SK-N-SH (cell line): ENCODE measurements around the gene STAC3. TPM values are rescaled to one million over a fixed set of nuclear protein-coding genes. Genes with fewer than 3 reads are reported as not detected.

ENCODE experiments used
- CTCF ChIA-PET: fragments of 300-600, 350-600 bp; formaldehyde crosslinking; extraction: SDS; loops from one replicate; lab custom pipeline; 2021; lab: Yijun Ruan, JAX
- POLR2A ChIA-PET: fragments of 350-600 bp; sonication (Branson Sonifier 250); formaldehyde crosslinking; extraction: SDS; loops from one replicate; lab custom pipeline; 2020; ENCODE audit warnings: antibody characterized with exemption, inconsistent platforms; lab: Yijun Ruan, JAX
- DNase-seq: peaks from one replicate; pipeline ENCODE4 v3.0.0; 2012
- H2AFZ ChIP-seq: fragments of 200-600 bp; sonication (generic); 2 replicates; pipeline ENCODE4 v1.8.1; 2016; ENCODE audit warnings: antibody characterized with exemption, mild to moderate bottlenecking, low read depth
- H3F3A ChIP-seq: fragments of 200-600 bp; sonication (generic); replicated peaks from 2 replicates; pipeline ENCODE3; 2016; ENCODE audit warnings: antibody characterized with exemption, mild to moderate bottlenecking; ENCODE audit not compliant: insufficient read depth
- H3K27ac ChIP-seq, 2 experiments: fragments of 200-500 bp in 1 of 2; fragments of 200-600 bp in 1 of 2; sonication (Bioruptor generic) in 1 of 2; sonication (generic), shearing (Covaris generic) in 1 of 2; 2 replicates each; pipeline versions ENCODE4 v1.5.1 to v1.6.1; 2014 to 2016; ENCODE audit warnings: low read depth in 2 of 2, inconsistent platforms in 1 of 2, low read length in 1 of 2, mild to moderate bottlenecking in 1 of 2, mixed read lengths in 1 of 2
- H3K27me3 ChIP-seq: fragments of 200-600 bp; sonication (generic), shearing (Covaris generic); 2 replicates; pipeline ENCODE4 v1.6.1; 2016; ENCODE audit warnings: mixed run types; ENCODE audit not compliant: insufficient read depth
- H3K36me3 ChIP-seq, 2 experiments: fragments of 200-500 bp in 1 of 2; fragments of 200-600 bp in 1 of 2; sonication (Bioruptor generic) in 1 of 2; sonication (generic) in 1 of 2; replicated peaks in 1 of 2; 2 replicates each; pipeline versions ENCODE3 to v1.5.1; 2014 to 2016; ENCODE audit warnings: low read length in 1 of 2, mild to moderate bottlenecking in 1 of 2; ENCODE audit not compliant: insufficient read depth in 2 of 2, control insufficient read depth in 1 of 2
- H3K4me1 ChIP-seq, 2 experiments: fragments of 200-500 bp in 1 of 2; fragments of 200-600 bp in 1 of 2; sonication (Bioruptor generic) in 1 of 2; sonication (generic), shearing (Covaris generic) in 1 of 2; 2 replicates each; pipeline versions ENCODE4 v1.5.1 to v1.6.1; 2014 to 2016; ENCODE audit warnings: low read depth in 1 of 2, low read length in 1 of 2, mixed run types in 1 of 2; ENCODE audit not compliant: insufficient read depth in 2 of 2, control insufficient read depth in 1 of 2
- H3K4me2 ChIP-seq: fragments of 200-600 bp; sonication (generic), shearing (Covaris generic); 2 replicates; pipeline ENCODE4 v1.6.1; 2017; ENCODE audit warnings: mixed run types
- H3K4me3 ChIP-seq, 2 experiments: fragments of 200-500 bp in 1 of 2; fragments of 200-600 bp in 1 of 2; sonication (Bioruptor generic) in 1 of 2; sonication (generic), shearing (Covaris generic) in 1 of 2; 2 replicates each; pipeline versions ENCODE4 v1.5.1 to v1.8.1; 2014 to 2016; ENCODE audit warnings: low read depth in 2 of 2, inconsistent platforms in 1 of 2, low read length in 1 of 2, mild to moderate bottlenecking in 1 of 2, mixed read lengths in 1 of 2, moderate library complexity in 1 of 2
- H3K79me2 ChIP-seq: fragments of 200-600 bp; sonication (generic); 2 replicates; pipeline ENCODE4 v1.8.1; 2017; ENCODE audit warnings: mild to moderate bottlenecking; ENCODE audit not compliant: insufficient read depth
- H3K9ac ChIP-seq: fragments of 200-600 bp; sonication (generic); 2 replicates; pipeline ENCODE4 v1.6.1; 2017; ENCODE audit warnings: mixed run types
- H3K9me2 ChIP-seq: fragments of 200-600 bp; sonication (generic); 2 replicates; pipeline ENCODE4 v1.6.1; 2017; ENCODE audit warnings: mixed run types
- H3K9me3 ChIP-seq: fragments of 200-600 bp; sonication (generic); 2 replicates; pipeline ENCODE4 v1.6.1; 2017; ENCODE audit warnings: mixed run types, mild to moderate bottlenecking, moderate library complexity
- H4K20me1 ChIP-seq: fragments of 200-600 bp; sonication (generic); 2 replicates; pipeline ENCODE4 v1.6.1; 2017; ENCODE audit warnings: mild to moderate bottlenecking, mixed run types; ENCODE audit not compliant: insufficient read depth
- ELF1 ChIP-seq: IDR thresholded peaks from 2 replicates; pipeline ENCODE4 v1.4.0; 2012
- EP300 ChIP-seq, 2 experiments: IDR thresholded peaks; 2 replicates each; pipeline versions ENCODE4 v1.4.0 to v1.6.1; 2012; ENCODE audit warnings: borderline replicate concordance in 1 of 2, low read depth in 1 of 2, low read length in 1 of 2
- EZH2phosphoT487 ChIP-seq: fragments of 200-600 bp; sonication (generic); IDR thresholded peaks from 2 replicates; pipeline ENCODE4 v1.6.1; 2017; ENCODE audit warnings: low read depth, mixed run types, mild to moderate bottlenecking, antibody characterized with exemption, moderate library complexity, borderline replicate concordance
- GATA2 ChIP-seq: sonication (generic); formaldehyde crosslinking; IDR thresholded peaks from 2 replicates; pipeline ENCODE4 v1.5.0; 2020; ENCODE audit warnings: mild to moderate bottlenecking, missing genetic modification reagents
- JUND ChIP-seq: IDR thresholded peaks from 2 replicates; pipeline ENCODE4 v1.4.0; 2012
- MXI1 ChIP-seq: IDR thresholded peaks from 2 replicates; pipeline ENCODE4 v1.6.1; 2012; ENCODE audit warnings: mild to moderate bottlenecking, low read depth, low read length, improper control_type of control experiment
- NRF1 ChIP-seq: IDR thresholded peaks from 2 replicates; pipeline ENCODE4 v1.6.1; 2012; ENCODE audit warnings: low read depth, mild to moderate bottlenecking, low read length
- SIN3A ChIP-seq: IDR thresholded peaks from 2 replicates; pipeline ENCODE4 v1.6.1; 2012; ENCODE audit warnings: low read depth, mild to moderate bottlenecking, low read length, moderate library complexity, borderline replicate concordance
- TAF1 ChIP-seq: IDR thresholded peaks from 2 replicates; pipeline ENCODE4 v1.6.1; 2012; ENCODE audit warnings: low read depth, mild to moderate bottlenecking, low read length, moderate library complexity, borderline replicate concordance
- YY1 ChIP-seq: IDR thresholded peaks from 2 replicates; pipeline ENCODE4 v1.4.0; 2012; ENCODE audit warnings: low read depth, mild to moderate bottlenecking
- WGBS: methylation state at CpG from one replicate; pipeline ENCODE4 v1.1.6; 2017; ENCODE audit warnings: low lambda C conversion rate; 5-methylcytosine and 5-hydroxymethylcytosine counted together
- polyA plus RNA-seq, 3 experiments: library from polyadenylated mRNA; depleted of rRNA; stranded (reverse); fragments of >200 nt; gene quantifications; 2 replicates each; pipeline ENCODE4 v1.2.3, GENCODE V29; 2012
- TF ChIP-seq, protein P1 (sequence below): IDR thresholded peaks from 2 replicates; pipeline ENCODE4 v1.6.1; 2012; ENCODE audit warnings: mild to moderate bottlenecking, low read depth, low read length, moderate library complexity
- TF ChIP-seq, protein P2 (sequence below): fragments of 150-350 bp; IDR thresholded peaks from 2 replicates; pipeline ENCODE4 v1.6.1; 2017; ENCODE audit warnings: antibody characterized with exemption, low read length, low read depth, borderline replicate concordance
- TF ChIP-seq, protein P3 (sequence below): IDR thresholded peaks from 2 replicates; pipeline ENCODE4 v1.4.0; 2012; ENCODE audit warnings: low read depth, borderline replicate concordance

STAC3 gene
- polyA plus RNA-seq, 1 of the 3 experiments (the other 2 are of a cell fraction) = 0.76 TPM

DNA sequence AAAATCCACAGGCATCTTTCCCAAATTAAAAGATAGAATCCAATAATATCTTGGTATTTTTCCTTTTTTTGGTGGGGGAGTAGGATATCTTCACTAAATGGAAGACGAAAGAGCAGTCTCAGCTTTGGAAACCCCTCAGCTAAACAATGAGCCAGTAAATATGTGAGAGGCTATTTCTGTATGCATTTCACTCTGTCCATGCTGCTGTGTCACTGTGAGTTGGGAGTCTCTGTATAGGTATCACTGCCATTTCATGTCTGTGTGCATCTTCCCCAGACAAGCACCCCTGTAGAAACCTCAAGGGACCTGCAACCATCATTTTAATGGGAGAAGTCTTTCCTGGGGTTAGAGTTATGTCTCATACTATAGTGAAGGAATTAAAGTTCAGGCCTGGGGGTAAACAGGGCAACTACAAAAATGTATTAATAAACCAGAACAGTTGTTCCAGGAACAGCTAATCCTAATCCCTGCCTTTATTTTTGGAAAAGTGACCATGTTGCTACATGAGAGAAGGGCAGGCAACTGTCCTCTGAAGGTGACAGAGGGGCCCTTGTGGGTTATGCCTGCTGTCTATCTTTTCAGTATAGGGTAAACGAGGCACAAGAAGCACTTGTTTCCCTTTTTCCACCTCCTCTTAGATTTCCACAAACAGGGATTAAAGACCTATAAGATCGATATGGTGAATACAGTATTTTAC, 11.3 kb upstream of the STAC3 start:
- CTCF ChIA-PET = interaction anchor here (0.9 to 9.9 kb wide), 16 partner anchors 7 to 200 kb away, joined by 3 to 141 read pairs (median 10); partner anchors contain the start of genes GLI1, INHBE and STAC3
- H3K9ac ChIP-seq = no peak overlapping the region
- no peak for DNase-seq
- peaks cover 36 to 41% of the 10 kb centered on the region in 2 experiments for H3K36me3 ChIP-seq
- TF ChIP-seq NRF1 (no peak), ELF1 (no peak), MXI1 (no peak), JUND (no peak), YY1 (no peak), SIN3A (no peak), TAF1 (no peak), EP300 (IDR thresholded peaks at IDR 0.05; ENCODE audit: borderline replicate concordance in 1 of 2, low read depth in 1 of 2, low read length in 1 of 2) (no peak), GATA2 (no peak), EZH2phosphoT487 (no peak)
- TF ChIP-seq, protein P1, sequence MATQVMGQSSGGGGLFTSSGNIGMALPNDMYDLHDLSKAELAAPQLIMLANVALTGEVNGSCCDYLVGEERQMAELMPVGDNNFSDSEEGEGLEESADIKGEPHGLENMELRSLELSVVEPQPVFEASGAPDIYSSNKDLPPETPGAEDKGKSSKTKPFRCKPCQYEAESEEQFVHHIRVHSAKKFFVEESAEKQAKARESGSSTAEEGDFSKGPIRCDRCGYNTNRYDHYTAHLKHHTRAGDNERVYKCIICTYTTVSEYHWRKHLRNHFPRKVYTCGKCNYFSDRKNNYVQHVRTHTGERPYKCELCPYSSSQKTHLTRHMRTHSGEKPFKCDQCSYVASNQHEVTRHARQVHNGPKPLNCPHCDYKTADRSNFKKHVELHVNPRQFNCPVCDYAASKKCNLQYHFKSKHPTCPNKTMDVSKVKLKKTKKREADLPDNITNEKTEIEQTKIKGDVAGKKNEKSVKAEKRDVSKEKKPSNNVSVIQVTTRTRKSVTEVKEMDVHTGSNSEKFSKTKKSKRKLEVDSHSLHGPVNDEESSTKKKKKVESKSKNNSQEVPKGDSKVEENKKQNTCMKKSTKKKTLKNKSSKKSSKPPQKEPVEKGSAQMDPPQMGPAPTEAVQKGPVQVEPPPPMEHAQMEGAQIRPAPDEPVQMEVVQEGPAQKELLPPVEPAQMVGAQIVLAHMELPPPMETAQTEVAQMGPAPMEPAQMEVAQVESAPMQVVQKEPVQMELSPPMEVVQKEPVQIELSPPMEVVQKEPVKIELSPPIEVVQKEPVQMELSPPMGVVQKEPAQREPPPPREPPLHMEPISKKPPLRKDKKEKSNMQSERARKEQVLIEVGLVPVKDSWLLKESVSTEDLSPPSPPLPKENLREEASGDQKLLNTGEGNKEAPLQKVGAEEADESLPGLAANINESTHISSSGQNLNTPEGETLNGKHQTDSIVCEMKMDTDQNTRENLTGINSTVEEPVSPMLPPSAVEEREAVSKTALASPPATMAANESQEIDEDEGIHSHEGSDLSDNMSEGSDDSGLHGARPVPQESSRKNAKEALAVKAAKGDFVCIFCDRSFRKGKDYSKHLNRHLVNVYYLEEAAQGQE = no peak
- TF ChIP-seq, protein P2, sequence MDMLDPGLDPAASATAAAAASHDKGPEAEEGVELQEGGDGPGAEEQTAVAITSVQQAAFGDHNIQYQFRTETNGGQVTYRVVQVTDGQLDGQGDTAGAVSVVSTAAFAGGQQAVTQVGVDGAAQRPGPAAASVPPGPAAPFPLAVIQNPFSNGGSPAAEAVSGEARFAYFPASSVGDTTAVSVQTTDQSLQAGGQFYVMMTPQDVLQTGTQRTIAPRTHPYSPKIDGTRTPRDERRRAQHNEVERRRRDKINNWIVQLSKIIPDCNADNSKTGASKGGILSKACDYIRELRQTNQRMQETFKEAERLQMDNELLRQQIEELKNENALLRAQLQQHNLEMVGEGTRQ = no peak
- TF ChIP-seq, protein P3, sequence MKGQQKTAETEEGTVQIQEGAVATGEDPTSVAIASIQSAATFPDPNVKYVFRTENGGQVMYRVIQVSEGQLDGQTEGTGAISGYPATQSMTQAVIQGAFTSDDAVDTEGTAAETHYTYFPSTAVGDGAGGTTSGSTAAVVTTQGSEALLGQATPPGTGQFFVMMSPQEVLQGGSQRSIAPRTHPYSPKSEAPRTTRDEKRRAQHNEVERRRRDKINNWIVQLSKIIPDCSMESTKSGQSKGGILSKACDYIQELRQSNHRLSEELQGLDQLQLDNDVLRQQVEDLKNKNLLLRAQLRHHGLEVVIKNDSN = no peak
- H2AFZ ChIP-seq = no peak overlapping the region
- H3K4me2 ChIP-seq = no peak overlapping the region
- no peaks in the 10 kb centered on the region for H4K20me1 ChIP-seq
- peaks cover 6% of the 10 kb centered on the region for H3F3A ChIP-seq
- POLR2A ChIA-PET = interaction anchor here (1.0 kb wide), 1 partner anchor 9 kb away, joined by 3 read pairs; no protein-coding TSS in a partner anchor
- H3K4me1 ChIP-seq = peaks cover 0 to 11% of the 10 kb centered on the region in 2 experiments; a peak in 1 of 4 replicates
- no peaks in the 10 kb centered on the region for H3K9me2 ChIP-seq
- no peaks in the 10 kb centered on the region for H3K79me2 ChIP-seq
- H3K27me3 ChIP-seq = no peaks in the 10 kb centered on the region
- 0 out of 4 replicates have a peak overlapping the region, but pooled peaks of 1 of the 2 experiments have one; percentile 6 for H3K27ac ChIP-seq
- WGBS = 78% methylated on average over 3 of the region's 3 CpGs
- no peak overlapping the region for H3K4me3 ChIP-seq
- H3K9me3 ChIP-seq = no peaks in the 10 kb centered on the region
